GM19395 (cell line): ENCODE measurements around the gene ACSS1.

Source experiments
- ATAC-seq: cut with Tn5 transposase; IDR thresholded peaks from one replicate; pipeline ENCODE4 v1.9.1; 2021; ENCODE audit warnings: mild to moderate bottlenecking, moderate library complexity; ENCODE audit not compliant: unreplicated experiment

Gene ACSS1

GRCh38 chr20:24980291-24981053 lies 77.5 kb downstream of the ACSS1 start:
- ATAC-seq: no peak

GRCh38 chr20:24979036-24979960 lies 78.6 kb downstream of the ACSS1 start:
- ATAC-seq: no peak

GRCh38 chr20:24978513-24978912 lies 79.4 kb downstream of the ACSS1 start:
- ATAC-seq: no peak

- ATAC-seq: no peak
These were observed 80.1 kb downstream of the ACSS1 start for GRCh38 chr20:24977797-24978196.

GRCh38 chr20:24977336-24977735 lies 80.6 kb downstream of the ACSS1 start:
- no peak for ATAC-seq

- ATAC-seq: no peak
These were observed 85.6 kb downstream of the ACSS1 start for GRCh38 chr20:24972341-24972740.

GRCh38 chr20:24971376-24972101 lies 86.4 kb downstream of the ACSS1 start:
- ATAC-seq: no peak

GRCh38 chr20:24970754-24971153 lies 87.2 kb downstream of the ACSS1 start:
- ATAC-seq: no peak

- no peak for ATAC-seq
These were observed 87.8 kb downstream of the ACSS1 start for GRCh38 chr20:24970030-24970553.

- no peak for ATAC-seq
These were observed 88.5 kb downstream of the ACSS1 start for GRCh38 chr20:24969186-24970029.

GRCh38 chr20:24968278-24968800 lies 89.6 kb downstream of the ACSS1 start:
- ATAC-seq: no peak

GRCh38 chr20:24966317-24967012 lies 91.5 kb downstream of the ACSS1 start:
- no peak for ATAC-seq

GRCh38 chr20:24965065-24965919 lies 92.6 kb downstream of the ACSS1 start:
- ATAC-seq: no peak

- ATAC-seq: no peak
These were observed 93.5 kb downstream of the ACSS1 start for GRCh38 chr20:24964506-24964840.

- ATAC-seq: no peak
These were observed 94.0 kb downstream of the ACSS1 start for GRCh38 chr20:24963672-24964505.

GRCh38 chr20:24962510-24962909 lies 95.4 kb downstream of the ACSS1 start:
- no peak for ATAC-seq

- no peak for ATAC-seq
These were observed 95.8 kb downstream of the ACSS1 start for GRCh38 chr20:24962182-24962492.
